DOHH2 (cell line): Measurements from ENCODE around the gene SBK2.
"Not testable (repeated sequence)": the region's sequence is repeated elsewhere in the genome, so short reads cannot be mapped to it uniquely, and the experiment has no call there.

Source experiments
- H3F3A ChIP-seq: fragments of 200-600 bp; sonication (generic), shearing (Covaris generic); 2 replicates; pipeline ENCODE4 v1.6.0; 2016; ENCODE audit warnings: antibody characterized with exemption, mild to moderate bottlenecking; ENCODE audit not compliant: control insufficient read depth, insufficient read depth
- H3K27ac ChIP-seq: fragments of 200-600 bp; sonication (generic); 2 replicates; pipeline ENCODE4 v1.5.1; 2014; ENCODE audit warnings: low read depth, mild to moderate bottlenecking, low read length, moderate library complexity
- H3K27me3 ChIP-seq: fragments of 200-600 bp; sonication (generic); 2 replicates; pipeline ENCODE4 v1.6.1; 2014; ENCODE audit warnings: mild to moderate bottlenecking, low read length, mixed read lengths; ENCODE audit not compliant: control insufficient read depth
- H3K36me3 ChIP-seq: fragments of 200-600 bp; sonication (generic); 2 replicates; pipeline ENCODE4 v1.6.1; 2014; ENCODE audit warnings: mild to moderate bottlenecking, low read length, moderate library complexity, mixed read lengths; ENCODE audit not compliant: control insufficient read depth
- H3K4me1 ChIP-seq: fragments of 200-600 bp; sonication (generic); 2 replicates; pipeline ENCODE4 v1.6.1; 2014; ENCODE audit warnings: mild to moderate bottlenecking, low read length, mixed read lengths; ENCODE audit not compliant: control insufficient read depth
- H3K4me2 ChIP-seq: fragments of 200-600 bp; sonication (generic); 2 replicates; pipeline ENCODE4 v1.6.0; 2014; ENCODE audit warnings: mild to moderate bottlenecking, low read length, moderate library complexity
- H3K4me3 ChIP-seq: fragments of 200-600 bp; sonication (generic); 2 replicates; pipeline ENCODE4 v1.5.1; 2014; ENCODE audit warnings: mild to moderate bottlenecking, low read length, mixed read lengths
- H3K79me2 ChIP-seq: fragments of 200-600 bp; sonication (generic); 2 replicates; pipeline ENCODE4 v1.6.1; 2014; ENCODE audit warnings: mild to moderate bottlenecking, low read length, mixed read lengths; ENCODE audit not compliant: control insufficient read depth
- H3K9me2 ChIP-seq: fragments of 200-600 bp; sonication (generic); replicated peaks from 2 replicates; pipeline ENCODE4 v1.6.1; 2014; ENCODE audit warnings: mild to moderate bottlenecking, low read length, mixed read lengths; ENCODE audit not compliant: control insufficient read depth
- H3K9me3 ChIP-seq: fragments of 200-600 bp; sonication (generic); 2 replicates; pipeline ENCODE4 v1.6.1; 2014; ENCODE audit warnings: antibody characterized with exemption, low read length, mixed read lengths; ENCODE audit not compliant: control insufficient read depth, insufficient read depth
- H4K20me1 ChIP-seq: fragments of 200-600 bp; sonication (generic); 2 replicates; pipeline ENCODE4 v1.6.0; 2014; ENCODE audit warnings: low read depth, mild to moderate bottlenecking, antibody characterized with exemption, low read length, moderate library complexity; ENCODE audit not compliant: control insufficient read depth, insufficient read depth
- CTCF ChIP-seq: fragments of 200-600 bp; sonication (generic); IDR thresholded peaks from one replicate; pipeline ENCODE4 v1.5.1; 2014; ENCODE audit warnings: antibody characterized with exemption, mild to moderate bottlenecking, low read depth, low read length; ENCODE audit not compliant: poor library complexity, severe bottlenecking
- EZH2phosphoT487 ChIP-seq: fragments of 200-600 bp; sonication (generic); IDR thresholded peaks from 2 replicates; pipeline ENCODE4 v1.6.1; 2017; ENCODE audit warnings: borderline replicate concordance, mild to moderate bottlenecking, antibody characterized with exemption, low read length, moderate library complexity, mixed read lengths

The SBK2 gene

GRCh38 chr19:55500368-55500952 lies 36.5 kb downstream of the SBK2 start:
- no peaks in the 10 kb centered on the region for H3K36me3 ChIP-seq
- H3K9me3 ChIP-seq, result peaks cover 5% of the 10 kb centered on the region
- no peaks in the 10 kb centered on the region for H3K27me3 ChIP-seq
- no peaks in the 10 kb centered on the region for H4K20me1 ChIP-seq
- no peak overlapping the region for H3K4me2 ChIP-seq
- H3K4me1 ChIP-seq, result peaks cover 8% of the 10 kb centered on the region
- no peaks in the 10 kb centered on the region for H3K9me2 ChIP-seq
- 0 out of 2 replicates have a peak, but pooled peaks cover 4% of the 10 kb centered on the region for H3F3A ChIP-seq
- no peak for TF ChIP-seq EZH2phosphoT487
- no peak overlapping the region for H3K27ac ChIP-seq
- no peak overlapping the region for H3K4me3 ChIP-seq
- H3K79me2 ChIP-seq, result no peaks in the 10 kb centered on the region

- H3K4me2 ChIP-seq, result no peak overlapping the region
- 0 out of 2 replicates have a peak, but pooled peaks cover 4% of the 10 kb centered on the region for H3F3A ChIP-seq
- H3K36me3 ChIP-seq, result no peaks in the 10 kb centered on the region
- H3K27me3 ChIP-seq, result no peaks in the 10 kb centered on the region
- H3K27ac ChIP-seq, result no peak overlapping the region
- peaks cover 2% of the 10 kb centered on the region for H3K4me1 ChIP-seq
- peaks cover 3% of the 10 kb centered on the region for H3K9me3 ChIP-seq
- no peak overlapping the region for H3K4me3 ChIP-seq
- H3K9me2 ChIP-seq, result no peaks in the 10 kb centered on the region
- no peaks in the 10 kb centered on the region for H3K79me2 ChIP-seq
- no peak for TF ChIP-seq CTCF
- no peak for TF ChIP-seq EZH2phosphoT487
- no peaks in the 10 kb centered on the region for H4K20me1 ChIP-seq
Measured at GRCh38 chr19:55498246-55498840, 38.6 kb downstream of the SBK2 start.

- H3K9me3 ChIP-seq, result no peaks in the 10 kb centered on the region
- H3K27ac ChIP-seq, result no peak overlapping the region
- TF ChIP-seq CTCF (no peak), EZH2phosphoT487 (no peak)
- no peaks in the 10 kb centered on the region for H3K27me3 ChIP-seq
- no peak overlapping the region for H3K4me3 ChIP-seq
- no peaks in the 10 kb centered on the region for H3K4me1 ChIP-seq
- H3K79me2 ChIP-seq, result no peaks in the 10 kb centered on the region
- H3K4me2 ChIP-seq, result no peak overlapping the region
- no peaks in the 10 kb centered on the region for H4K20me1 ChIP-seq
- H3K9me2 ChIP-seq, result no peaks in the 10 kb centered on the region
- 0 out of 2 replicates have a peak, but pooled peaks cover 4% of the 10 kb centered on the region for H3F3A ChIP-seq
- no peaks in the 10 kb centered on the region for H3K36me3 ChIP-seq
Measured at GRCh38 chr19:55497763-55498162, 39.2 kb downstream of the SBK2 start.

- H3K79me2 ChIP-seq, H3K4me1 ChIP-seq, H3K4me2 ChIP-seq, H3K27me3 ChIP-seq, H3F3A ChIP-seq, H4K20me1 ChIP-seq, H3K27ac ChIP-seq, H3K9me3 ChIP-seq, H3K9me2 ChIP-seq, H3K36me3 ChIP-seq, H3K4me3 ChIP-seq: not testable (repeated sequence)
Measured at GRCh38 chr19:55496820-55497219, 40.1 kb downstream of the SBK2 start.
